Dermis microvascular lymphatic vessel endothelial cell (primary cell): ENCODE measurements around the gene CACNA1D. TPM values are rescaled to one million over a fixed set of nuclear protein-coding genes. Genes with fewer than 3 reads are reported as not detected.

Source experiments
- DNase-seq, 2 donors: peaks; one replicate each; pipeline versions ENCODE4 v3.0.0 to v3.0.0-alpha.2; 2010; ENCODE audit warnings: low read depth in 2 of 2
- total RNA-seq: library from RNA; depleted of rRNA; stranded (reverse); fragments of >200 nt; gene quantifications from 2 replicates; pipeline ENCODE4 v1.2.1, GENCODE V29; 2014

CACNA1D gene
- total RNA-seq, 1 donor from 2014 or later = not detected

DNA sequence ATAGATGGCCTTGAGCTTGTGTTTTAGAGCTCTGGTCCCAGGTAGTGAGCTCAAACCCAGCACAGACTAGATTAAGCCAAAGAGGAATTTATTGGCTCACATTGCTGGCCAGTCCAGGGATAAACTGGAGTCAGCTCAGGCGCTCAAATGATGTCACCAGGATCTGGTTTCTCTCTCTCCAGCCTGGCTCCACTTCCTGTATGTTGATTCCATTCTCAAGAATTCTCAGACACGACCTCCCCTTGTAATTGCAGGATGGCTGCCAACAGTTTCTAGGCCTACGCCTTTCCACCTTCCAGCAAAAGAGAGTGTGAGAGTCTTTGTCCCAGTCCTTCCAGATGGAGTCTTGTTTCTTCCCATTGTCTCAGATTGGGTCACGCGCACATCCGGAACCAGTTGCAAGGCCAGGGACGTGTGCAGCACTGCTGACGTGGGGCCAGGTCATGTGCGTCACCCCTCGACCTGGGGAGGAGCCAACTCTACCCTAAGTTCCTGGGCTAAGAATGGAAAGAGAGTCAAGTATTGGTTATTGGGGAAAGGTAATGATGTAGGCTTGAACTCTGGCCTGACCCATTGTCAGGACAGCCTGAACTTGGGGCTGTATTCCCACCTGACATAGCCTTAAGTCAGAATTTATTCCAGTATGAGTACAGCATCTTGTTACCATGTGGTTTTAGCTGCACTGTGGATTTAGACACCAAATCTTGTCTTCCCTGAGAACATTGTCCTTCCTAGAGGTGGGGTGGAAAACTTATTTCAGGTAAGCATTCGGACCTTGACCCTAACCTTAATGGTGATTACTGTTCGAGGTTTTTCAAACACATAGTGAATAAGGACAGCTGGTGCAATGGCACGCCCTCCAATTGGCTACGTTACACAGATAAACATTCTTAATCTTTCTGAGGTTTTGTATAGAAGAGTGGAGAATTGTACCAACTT lies 31.6 kb downstream of the CACNA1D start:
- DNase-seq = no peak

DNA sequence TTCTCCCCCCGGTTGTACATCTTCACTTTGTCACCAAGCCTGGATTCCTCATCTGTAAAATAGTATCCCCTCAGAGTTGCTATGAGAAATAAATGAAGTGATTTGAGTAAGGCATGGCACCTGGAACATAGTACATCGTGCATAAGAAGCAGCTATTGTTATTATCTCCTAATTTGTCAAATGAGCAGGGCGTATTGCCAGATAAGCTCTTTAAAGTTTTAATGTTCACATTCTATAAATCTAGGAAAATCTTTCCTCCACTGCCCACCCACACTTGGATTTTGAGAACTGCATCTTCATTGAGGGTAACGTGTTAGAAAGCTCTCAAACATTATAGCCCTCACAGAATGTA lies 32.3 kb downstream of the CACNA1D start:
- no peak for DNase-seq

DNA sequence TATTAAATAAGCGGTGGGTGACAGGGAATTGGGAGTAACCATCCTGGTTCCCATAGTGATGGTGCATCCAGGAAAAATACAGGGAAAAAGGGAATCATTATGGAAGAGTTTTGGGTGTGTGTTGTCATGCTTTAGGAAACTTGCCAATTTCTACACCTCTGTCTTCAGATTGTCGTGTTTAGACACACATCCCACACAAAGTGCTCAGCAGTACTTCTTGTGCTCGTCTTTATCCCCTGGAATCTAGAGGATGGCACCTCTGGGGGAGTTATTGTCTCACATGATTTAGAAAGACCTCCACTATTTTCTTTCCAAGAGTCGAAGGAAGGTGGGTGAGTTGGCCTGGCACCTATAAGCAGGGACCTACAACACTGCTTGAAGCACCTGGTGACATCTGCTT lies 35.8 kb downstream of the CACNA1D start:
- no peak for DNase-seq

DNA sequence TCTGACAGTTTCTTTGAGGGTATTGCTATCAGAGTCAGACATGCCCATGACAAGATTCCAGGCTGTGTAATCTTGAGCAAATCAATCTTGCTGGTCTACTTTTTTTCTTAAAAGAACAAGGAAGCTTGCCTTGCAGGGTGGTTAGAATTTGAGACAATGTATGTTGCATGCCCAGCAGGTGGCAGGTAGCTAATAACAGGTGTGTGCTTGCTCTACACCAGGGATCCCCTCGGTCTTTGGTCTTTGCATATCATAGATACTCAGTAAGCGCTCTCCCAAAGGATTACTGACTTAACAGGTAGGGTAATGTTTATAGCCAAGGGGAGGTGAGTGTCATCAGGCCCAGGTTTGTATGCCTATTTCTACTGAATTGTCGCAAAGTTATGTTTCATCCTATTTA lies 37.3 kb downstream of the CACNA1D start:
- DNase-seq = no peak

DNA sequence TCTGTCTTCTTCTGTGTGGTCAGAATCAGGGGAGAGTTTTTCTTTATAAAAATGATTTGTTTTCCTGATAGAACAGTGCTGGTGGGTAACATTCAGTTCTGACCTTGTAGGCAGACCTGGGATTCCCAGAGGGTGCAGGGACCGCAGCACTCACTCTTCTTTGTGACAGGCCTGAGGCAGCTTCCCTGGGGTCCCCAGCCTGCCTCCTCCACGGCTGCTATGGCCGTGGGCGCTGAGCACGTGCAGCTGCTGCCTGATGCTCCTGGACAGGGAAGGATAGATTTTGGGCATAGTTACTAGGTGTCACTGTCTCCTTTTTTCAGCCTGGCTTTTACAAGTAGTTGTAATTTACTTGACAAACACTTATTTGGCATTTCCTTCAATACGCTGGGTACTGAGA lies 39.1 kb downstream of the CACNA1D start:
- no peak for DNase-seq

DNA sequence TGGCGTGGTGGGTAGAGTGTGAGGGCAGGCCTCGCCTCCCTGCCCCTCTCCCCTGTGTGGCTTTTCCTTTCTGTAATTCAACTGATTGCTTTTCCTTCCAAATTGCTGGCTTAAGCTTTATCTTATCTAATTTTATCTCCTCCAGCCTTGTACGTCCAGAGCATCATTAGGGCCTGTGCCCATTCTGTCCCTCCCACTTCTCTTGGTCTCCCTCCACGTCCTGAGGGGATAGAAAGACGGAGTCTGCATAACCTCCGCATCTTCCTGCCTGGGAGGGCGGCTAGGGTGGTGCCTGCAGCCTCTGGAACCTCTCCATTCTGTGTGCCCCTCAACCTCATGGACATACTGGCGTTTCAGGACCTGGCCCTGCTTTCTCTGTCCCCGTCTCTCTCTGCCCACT lies 39.8 kb downstream of the CACNA1D start:
- DNase-seq = no peak

DNA sequence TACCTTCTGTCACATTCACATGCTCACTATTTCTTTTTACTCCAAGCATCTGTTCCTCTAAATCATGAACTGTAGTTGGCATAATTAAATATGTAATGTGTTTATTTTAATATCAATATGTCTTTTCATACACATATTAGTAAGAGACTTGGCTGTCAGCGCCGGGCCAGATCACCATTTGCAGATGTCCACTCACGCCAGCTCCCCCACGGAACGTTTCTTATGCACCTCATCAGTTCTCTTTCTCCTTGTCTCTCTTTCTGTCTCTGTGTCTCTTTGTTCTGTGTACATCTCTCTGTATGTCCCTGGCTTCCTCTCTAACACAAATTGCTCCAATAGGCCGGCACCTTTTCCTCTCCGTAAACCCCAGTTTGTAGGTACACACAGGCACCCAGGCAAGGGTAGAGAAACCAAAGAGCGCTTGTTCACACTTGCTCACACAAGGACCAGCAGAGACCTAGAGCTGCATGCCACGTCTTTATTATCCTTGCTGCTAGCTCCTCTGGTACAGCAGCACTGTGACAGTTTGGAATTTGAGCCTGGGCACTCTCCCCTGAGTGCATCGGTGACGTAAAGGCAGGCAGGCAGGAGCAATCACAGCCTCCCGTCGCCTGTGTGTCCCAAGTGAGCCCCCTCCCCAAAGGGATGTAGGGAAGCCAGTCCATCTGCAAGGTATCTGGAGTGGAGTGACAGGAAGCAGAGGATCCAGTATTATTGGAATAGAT lies 40.4 kb downstream of the CACNA1D start:
- no peak for DNase-seq

DNA sequence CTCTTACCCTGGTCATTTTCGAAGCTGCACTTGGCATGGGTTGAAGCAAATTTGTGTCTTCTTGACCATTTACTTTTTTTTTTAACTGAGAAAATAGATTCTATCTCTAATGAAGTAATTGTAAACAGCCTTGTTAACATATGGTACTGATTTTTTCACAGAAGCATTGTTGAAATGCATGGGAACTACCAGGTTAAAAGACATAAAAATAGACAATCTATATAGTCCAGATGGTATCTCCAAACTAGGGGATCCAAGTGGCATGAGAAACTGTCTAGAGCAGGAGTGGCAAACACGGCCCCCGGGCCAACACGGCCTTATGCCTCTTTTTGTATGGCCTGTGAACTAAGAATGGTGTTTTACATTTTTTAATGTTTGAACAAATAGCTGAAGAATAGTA lies 41.9 kb downstream of the CACNA1D start:
- DNase-seq = no peak

DNA sequence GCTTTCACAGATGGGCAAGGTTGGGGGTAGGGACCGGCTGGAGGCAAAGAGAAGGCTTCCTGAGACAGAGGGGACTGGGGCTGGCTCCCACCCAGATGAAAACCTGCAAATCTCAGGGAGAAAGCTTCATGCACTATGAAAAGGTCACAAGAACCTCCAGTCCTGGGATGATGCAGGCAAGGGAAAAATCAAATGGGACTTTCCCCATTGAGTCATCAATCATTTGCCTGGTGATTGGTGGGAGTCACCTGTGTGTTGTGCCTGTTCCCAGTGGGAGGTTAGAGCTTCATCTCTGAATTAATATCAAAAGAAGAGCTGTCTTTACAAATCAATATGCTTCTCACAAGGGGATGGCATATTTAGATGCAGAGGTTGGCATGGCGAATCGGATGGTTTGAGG lies 49.9 kb downstream of the CACNA1D start:
- no peak for DNase-seq

DNA sequence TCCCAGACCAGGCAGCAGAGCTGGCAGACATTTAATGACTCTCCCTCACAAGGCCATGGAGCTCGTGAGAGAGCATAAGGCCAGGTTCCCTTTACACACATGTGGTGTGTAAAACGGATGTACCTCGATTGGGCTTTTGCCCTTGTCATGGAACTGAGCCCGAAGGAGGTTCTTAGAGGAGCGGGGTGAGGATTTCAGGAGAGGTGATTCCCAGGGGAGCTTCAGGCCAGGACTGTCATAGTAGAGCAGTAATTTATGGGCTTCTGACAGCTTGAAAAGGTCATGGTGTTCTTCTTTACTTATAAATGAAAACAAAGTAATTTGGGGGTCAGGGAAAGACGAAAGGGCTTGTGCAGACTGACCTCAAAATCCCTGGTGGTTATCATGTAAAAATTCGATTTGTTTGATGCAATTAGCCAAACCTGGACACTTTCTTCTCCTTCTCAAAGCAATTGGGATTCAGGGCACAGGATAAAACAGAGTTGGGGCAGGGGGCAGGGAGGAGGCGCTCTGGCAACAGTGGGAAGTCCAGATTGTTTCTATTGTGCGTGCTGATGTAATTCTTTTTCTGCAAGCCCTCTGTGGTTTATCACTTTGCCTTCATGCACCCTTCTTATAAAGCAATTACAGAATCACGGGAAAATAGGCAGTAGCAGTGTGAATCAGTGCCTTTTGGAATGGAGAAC lies 51.0 kb downstream of the CACNA1D start:
- DNase-seq = no peak

DNA sequence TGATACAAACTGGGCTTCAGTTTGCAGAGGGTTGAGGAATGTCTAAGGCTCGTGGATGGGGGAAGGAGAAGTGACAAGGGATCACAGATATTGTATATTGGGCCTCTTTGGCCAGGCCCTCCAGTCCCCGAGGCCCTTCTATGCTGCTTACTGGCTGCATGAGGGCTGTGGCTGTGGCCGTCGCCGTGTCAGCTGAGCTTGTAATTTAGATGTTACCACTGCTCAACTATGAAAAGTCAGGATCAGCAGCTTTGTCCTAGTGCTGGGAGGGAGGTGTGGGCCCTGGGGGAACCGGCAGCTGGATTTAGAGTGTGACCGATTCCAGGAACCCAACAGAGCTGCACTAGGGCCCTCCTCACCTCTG lies 51.6 kb downstream of the CACNA1D start:
- no peak for DNase-seq

DNA sequence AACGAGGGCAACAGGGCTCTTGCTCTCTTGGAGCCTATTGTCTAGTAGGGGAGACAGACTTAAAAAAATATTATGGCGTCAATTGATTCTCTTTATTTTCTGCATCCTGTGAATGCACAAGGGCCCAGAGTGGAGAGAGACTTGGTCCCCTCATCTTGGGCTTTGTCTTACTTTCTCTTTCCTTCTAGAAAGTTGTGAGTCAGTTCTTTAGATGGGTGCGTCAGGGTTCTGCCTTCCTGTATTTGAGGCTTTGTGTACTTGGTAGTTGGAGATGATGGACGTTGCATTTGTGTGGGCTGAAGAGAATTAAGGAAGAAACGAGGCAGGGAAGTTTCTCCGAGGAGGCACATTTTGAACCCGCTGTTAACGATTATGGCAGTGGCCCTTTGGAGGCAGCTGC lies 52.9 kb downstream of the CACNA1D start:
- DNase-seq = no peak

DNA sequence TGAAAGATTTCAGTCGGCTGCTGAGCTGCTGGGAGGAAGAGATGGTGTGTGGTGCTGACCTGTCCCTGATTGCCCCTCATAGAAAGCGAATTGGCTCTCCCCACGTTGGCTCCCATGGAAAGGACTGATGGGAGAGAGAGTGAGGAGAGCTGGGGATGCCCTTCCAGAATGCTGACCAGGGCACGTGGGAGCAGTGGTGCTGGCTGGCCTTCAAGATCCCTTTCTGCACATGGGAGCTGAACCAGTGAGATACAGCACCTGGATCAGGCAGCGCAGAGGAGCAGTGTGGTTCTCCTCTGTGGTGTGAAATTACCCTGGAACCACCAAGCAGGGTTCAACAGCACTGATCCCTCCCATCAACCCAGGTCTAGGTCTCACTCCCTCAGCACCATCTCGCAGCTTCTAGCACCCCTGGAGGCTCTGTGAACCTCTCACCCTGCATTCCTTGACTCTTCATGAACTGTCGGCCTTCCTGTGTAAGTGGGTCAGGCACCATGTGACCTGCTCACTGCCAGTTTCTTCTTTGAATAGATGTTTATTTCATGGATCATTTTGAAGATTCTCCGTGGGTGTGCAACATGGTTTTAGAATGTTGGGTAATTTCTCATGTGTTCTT lies 55.7 kb downstream of the CACNA1D start:
- DNase-seq = no peak

DNA sequence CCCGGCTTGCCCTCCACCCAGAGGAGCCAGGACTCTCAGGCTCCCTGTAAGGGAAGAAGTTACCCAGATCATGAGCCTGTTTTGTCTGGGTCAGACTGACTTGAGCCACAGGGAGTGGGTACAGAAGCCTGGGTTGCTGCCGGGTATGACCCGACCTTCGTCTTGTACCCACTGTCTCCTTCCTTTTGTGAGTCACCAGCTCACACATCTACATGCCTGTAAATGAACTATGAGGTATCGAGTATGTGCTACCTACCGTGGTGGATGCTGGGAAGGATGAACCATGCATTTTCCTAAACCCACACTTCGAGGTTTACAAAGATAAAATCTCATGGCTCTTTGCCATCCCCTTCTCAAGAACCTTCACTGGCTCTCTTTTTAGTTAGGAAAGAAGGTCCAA lies 56.9 kb downstream of the CACNA1D start:
- no peak for DNase-seq

DNA sequence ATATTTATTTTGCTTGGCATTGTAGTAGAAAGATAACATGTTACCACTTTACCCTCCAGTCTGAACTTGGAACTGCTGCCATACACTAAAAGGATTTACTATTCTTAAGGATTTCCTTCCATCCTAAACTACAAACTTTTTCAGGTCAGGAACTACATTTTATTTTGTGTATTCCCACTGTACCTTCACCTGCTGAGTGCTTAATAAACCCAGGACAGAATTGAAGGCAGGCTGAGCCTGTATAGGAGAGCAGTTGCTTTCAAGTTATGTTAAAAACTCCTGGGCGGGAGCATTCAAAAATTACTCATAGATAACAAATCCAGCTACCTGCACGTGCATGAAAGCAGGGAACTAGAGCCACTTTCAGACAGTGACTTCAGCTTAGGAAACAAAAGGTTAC lies 58.3 kb downstream of the CACNA1D start:
- DNase-seq = no peak

DNA sequence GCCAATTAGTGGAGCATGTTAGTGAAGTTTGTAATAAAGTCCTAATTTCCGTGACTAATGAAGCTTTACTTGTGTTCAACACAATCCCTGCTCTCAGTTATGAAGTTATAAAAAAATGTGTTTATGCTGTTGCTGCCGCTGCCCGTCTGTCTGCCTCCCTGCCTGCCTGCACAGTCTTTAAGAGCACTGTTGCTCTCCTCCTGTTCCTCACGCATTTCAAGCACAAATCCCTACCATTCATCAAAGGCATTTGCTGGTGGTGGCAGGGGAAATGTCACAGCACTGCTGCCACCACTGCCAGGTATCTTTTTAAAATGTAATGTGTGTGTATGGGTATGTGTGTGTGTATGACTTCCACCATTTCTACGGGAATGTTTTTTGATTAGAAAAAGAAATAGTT lies 58.8 kb downstream of the CACNA1D start:
- DNase-seq = no peak

DNA sequence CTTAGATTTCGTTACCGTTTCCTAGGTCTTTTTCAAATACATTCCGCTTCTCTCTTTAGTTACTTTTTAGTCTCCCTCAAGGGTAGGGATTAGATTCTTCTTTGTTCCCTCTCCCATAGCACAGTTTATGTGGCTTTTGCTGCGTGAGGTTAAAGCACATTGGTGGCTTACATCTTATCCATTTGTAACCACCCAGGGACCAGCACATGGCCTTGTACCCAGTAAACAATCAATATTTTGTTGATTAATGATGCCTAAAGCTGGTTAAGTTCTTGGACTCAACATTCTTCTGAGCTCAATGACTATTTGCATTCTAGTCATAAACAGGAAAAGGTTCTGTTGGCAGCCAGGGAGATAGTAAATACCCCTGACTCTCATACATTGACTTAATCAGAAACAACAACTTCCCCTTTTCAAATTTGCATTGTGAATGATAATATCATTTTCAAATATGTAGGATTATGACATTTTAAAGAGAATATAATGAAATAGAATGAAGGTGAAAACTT lies 60.2 kb downstream of the CACNA1D start:
- no peak for DNase-seq

DNA sequence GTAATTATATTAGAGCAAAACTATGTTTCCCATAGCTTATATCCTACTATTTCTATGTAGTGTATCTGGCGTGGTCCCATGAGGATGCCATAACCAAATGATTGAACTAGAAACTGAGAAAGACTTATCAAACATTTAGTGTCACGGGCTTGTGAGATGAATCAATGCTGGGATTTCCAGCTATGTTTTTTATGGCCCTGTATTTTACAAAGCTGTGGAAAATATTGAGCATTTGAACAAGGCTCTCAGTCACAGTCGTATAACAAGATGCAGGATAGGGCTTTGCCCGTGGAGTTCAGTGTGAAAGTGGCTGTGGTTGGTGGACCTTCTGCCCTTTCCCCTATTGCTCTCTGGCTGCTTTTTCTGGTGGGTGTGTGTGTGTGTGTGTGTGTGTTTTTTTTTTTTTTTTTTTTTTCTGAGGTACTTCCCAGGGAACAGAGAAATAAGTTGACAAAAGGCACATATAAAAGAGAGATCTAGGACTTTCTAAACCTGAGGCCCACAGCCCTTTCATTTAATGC lies 60.7 kb downstream of the CACNA1D start:
- DNase-seq = no peak

DNA sequence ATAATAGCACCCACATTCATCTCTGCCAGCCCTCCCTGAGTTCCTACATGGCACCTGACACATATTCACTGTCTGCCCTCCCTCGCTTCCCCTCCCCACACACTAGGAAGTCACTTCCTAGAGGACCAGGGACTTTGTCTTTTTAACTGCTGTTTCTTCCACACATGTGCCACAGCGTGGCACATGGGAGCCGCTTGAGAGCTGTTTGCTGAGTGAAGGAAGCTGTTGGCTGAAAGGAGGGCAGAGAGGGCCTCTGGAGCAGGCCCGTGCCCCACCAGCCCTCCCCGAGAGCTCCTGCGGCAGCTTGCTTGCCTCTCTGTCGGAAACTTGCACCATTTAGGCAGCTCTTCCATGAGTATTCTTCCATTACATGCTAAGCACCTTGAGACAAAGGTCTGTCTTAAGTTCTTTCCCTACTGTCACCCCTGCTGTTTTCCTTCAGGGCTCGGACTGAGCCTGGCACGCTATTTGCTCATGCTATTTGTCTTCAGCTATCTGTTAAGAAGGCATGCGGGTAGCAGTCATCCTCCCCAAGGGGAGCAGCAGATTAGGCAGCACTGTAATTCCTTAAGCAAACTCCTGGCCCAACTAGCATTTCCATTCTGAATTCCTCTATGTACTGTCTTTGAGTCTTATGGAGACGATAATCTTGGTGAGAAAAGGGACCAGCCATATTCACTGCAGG lies 72.2 kb downstream of the CACNA1D start:
- no peak for DNase-seq

DNA sequence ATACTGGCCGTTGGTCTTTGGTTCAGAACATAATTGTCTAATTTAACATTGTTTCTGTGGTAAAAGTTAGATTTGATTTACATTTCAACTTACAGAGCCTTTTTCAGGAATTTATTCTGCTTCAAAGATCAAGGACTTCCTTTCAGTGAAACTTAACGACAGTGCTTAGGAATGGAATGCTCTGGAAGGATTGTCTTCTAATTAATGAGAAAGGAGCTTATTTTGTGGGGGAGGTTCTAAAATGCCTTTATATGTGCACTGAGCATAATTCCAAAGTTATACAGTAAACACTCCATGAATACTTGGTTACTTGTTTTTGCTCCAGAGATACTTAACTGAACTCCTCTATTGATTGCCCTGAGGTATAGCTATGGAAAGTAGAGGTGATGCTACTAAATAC lies 75.7 kb downstream of the CACNA1D start:
- DNase-seq = no peak

DNA sequence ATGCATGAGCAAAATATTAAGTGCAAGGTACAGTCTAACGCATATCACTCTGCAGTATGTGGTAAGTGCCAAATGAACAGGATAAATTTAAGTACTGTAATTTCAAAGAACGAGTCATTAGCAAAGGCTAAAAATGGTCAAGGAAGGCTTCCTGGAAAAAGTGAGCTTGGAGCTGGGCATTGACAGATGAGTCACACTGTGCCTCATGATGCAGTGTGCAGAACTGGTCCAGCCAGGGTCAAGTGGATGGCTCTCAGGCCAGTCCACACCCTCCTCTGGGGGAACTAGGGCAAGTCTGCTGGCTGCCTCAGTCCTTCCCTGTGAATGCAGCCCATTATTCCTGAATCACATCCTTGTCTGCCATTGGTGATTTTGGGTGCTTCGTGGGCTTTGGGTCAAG lies 76.3 kb downstream of the CACNA1D start:
- DNase-seq = no peak
